Measurements from ENCODE around the gene ISG20L2.

ISG20L2 gene

DNA sequence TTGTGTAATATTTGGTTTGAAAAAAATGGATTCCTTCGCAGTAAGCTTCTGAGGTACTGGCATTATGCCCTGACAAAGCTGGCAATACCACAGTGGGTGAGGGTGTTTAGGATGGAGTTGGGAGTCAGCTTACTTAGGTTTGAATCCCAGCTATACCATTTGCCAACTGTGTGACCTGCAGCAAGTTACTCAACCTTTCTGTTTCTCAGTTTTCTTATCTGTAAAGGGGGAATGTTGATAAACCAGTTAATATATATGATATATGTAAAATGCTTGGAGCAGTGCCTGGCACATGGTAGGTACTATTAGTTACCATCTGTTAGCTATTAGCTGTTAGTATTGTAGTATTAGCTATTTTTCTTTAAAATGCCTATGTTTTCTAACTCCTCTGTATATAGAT, 27.8 kb upstream of the ISG20L2 start:
- Histone ChIP-seq H3K27ac (no peak overlapping the region), H3K36me3 (peaks cover 9% of the 10 kb centered on the region), H3K4me3 (ENCODE audit: low read depth, low read length) (no peak overlapping the region), H3K27me3 (ENCODE audit: insufficient read depth, low read depth, severe bottlenecking) (no peaks in the 10 kb centered on the region), H3K9me3 (ENCODE audit: severe bottlenecking) (no peaks in the 10 kb centered on the region)
- no peak for DNase-seq
- TF ChIP-seq, protein P1, sequence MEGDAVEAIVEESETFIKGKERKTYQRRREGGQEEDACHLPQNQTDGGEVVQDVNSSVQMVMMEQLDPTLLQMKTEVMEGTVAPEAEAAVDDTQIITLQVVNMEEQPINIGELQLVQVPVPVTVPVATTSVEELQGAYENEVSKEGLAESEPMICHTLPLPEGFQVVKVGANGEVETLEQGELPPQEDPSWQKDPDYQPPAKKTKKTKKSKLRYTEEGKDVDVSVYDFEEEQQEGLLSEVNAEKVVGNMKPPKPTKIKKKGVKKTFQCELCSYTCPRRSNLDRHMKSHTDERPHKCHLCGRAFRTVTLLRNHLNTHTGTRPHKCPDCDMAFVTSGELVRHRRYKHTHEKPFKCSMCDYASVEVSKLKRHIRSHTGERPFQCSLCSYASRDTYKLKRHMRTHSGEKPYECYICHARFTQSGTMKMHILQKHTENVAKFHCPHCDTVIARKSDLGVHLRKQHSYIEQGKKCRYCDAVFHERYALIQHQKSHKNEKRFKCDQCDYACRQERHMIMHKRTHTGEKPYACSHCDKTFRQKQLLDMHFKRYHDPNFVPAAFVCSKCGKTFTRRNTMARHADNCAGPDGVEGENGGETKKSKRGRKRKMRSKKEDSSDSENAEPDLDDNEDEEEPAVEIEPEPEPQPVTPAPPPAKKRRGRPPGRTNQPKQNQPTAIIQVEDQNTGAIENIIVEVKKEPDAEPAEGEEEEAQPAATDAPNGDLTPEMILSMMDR (IDR thresholded peaks at IDR 0.05; ENCODE audit: low read depth, low read length), result no peak

DNA sequence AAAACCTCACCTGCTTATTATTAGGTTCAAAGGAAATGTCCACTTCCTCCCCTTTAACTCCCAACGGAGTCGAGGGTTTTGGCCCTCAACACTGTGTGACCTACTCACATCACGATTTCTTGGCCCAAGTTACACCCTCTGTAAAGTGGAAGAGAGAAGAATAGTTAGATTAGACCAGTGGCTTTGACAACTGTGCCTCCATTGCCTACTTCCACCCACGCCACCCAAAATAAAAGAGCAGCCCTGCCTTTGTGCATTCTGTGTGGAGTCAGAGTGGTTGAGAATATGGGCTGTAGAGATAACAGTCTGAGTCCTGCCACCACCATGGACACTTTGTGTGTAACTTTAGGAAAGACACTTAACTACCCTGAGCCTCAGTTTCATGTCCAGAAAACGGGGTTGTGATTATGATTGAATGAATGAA, 27.0 kb upstream of the ISG20L2 start:
- no peak for DNase-seq
- no peak overlapping the region for H3K4me3 ChIP-seq (ENCODE audit: low read depth, low read length)

DNA sequence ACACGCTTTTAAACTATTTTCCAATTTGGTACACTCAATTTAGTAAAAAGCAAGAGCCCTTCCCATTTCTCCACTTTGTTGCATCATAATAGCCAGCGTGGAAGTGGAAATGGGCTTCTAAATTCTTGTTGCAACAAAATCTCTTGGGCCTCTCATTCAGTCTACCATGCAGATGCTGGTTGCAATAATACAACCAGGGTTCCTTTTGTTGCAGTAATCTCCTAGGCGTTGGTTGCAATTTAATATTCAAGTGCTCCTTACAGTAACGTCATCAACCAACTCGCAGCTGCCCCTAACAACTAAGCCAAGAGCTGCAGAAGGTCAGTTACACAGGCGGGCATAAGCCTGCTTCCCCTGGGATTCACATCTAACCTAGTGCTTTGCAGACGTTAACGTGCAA, 25.7 kb upstream of the ISG20L2 start:
- no peaks in the 10 kb centered on the region for H3K9me3 ChIP-seq (ENCODE audit: severe bottlenecking)
- DNase-seq, result no peak

More for the DNA sequence above, 27.0 kb upstream of the ISG20L2 start:
- H3K27ac ChIP-seq, result no peak overlapping the region
- peaks cover 14% of the 10 kb centered on the region for H3K36me3 ChIP-seq
- H3K9me3 ChIP-seq (ENCODE audit: severe bottlenecking), result no peaks in the 10 kb centered on the region
- no peaks in the 10 kb centered on the region for H3K27me3 ChIP-seq (ENCODE audit: insufficient read depth, low read depth, severe bottlenecking)
- TF ChIP-seq, protein P1 (IDR thresholded peaks at IDR 0.05; ENCODE audit: low read depth, low read length), result no peak

DNA sequence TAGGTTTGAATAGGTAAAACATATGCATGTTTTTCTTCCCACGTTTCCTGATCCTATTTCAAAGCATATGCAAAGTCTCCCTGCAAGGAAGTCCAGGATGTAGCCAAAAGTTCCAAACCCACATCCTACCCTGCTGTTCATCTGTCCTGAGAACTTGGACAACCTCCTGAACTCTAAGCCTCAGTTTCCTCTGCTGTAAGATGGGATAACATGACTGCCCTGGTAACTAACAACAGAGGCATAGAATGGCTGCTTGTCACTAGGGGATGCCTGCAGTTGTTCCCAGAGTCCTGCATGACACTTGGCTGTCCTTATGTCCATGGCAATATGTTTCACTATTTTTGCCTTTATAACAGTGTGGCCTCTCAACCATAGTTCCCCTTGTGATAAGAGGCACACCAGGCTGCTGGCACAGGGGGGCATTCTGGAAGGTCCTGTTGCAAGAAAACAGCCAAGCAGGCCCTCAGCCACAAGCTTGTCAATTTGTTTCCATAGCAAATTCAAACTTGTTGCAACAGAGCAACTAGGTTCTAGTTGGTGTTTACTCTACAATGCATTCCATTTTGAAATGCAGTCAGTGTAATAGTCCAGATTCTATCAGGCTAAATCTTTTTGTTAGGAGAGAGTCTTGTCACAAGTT, 24.4 kb upstream of the ISG20L2 start:
- peak overlapping the region; percentile 87 for H3K4me3 ChIP-seq (ENCODE audit: low read depth, low read length)
- peaks cover 37% of the 10 kb centered on the region for H3K36me3 ChIP-seq
- TF ChIP-seq, protein P1 (IDR thresholded peaks at IDR 0.05; ENCODE audit: low read depth, low read length), result no peak
- H3K27me3 ChIP-seq (ENCODE audit: insufficient read depth, low read depth, severe bottlenecking), result no peaks in the 10 kb centered on the region
- no peaks in the 10 kb centered on the region for H3K9me3 ChIP-seq (ENCODE audit: severe bottlenecking)
- no peak for DNase-seq
- H3K27ac ChIP-seq, result peak overlapping the region; percentile 99

More for the DNA sequence above, 25.7 kb upstream of the ISG20L2 start:
- no peak overlapping the region for H3K27ac ChIP-seq
- peaks cover 27% of the 10 kb centered on the region for H3K36me3 ChIP-seq
- no peaks in the 10 kb centered on the region for H3K27me3 ChIP-seq (ENCODE audit: insufficient read depth, low read depth, severe bottlenecking)
- TF ChIP-seq, protein P1 (IDR thresholded peaks at IDR 0.05; ENCODE audit: low read depth, low read length), result no peak
- H3K4me3 ChIP-seq (ENCODE audit: low read depth, low read length), result no peak overlapping the region

DNA sequence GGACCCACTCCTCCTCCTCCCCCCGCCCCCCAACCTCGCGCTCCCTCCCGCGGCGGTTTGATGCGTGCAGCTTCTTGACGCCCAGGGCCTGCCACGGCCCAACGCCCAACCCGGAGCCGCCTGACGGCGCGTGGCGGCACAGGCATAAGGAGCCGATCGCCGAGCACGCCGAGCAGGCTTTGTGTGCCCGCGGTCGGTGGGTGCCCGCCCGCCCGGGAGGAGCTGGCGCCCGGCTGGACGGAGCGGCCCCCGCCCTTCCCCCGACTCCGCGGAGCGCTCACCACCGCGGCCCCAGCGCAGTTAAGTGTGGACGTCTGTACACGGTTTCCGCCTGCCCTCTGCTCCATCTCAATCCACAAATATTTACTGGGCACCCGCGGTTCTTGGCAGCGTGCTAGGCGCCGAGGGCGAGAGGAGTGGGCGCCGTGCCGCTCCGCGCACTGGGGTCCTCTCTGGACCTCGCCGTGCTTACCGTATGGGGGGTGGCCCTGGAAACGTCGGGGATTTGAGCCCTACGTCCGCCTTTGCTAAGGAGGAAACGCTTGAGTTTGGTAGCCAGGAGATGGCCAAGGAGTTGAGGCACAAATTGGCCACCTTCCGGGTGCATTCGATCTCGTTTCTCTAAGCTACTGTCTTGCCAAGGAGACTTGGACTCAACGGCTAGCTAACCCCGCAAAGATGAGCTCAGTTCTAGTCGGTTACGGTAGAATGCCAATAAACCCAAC, 23.4 kb upstream of the ISG20L2 start:
- Histone ChIP-seq H3K9me3 (ENCODE audit: severe bottlenecking) (no peaks in the 10 kb centered on the region), H3K4me3 (ENCODE audit: low read depth, low read length) (peak overlapping the region; percentile 87), H3K36me3 (peaks cover 43% of the 10 kb centered on the region), H3K27me3 (ENCODE audit: insufficient read depth, low read depth, severe bottlenecking) (no peaks in the 10 kb centered on the region), H3K27ac (peak overlapping the region; percentile 99)
- DNase-seq, result peak; percentile 100
- TF ChIP-seq, protein P1 (IDR thresholded peaks at IDR 0.05; ENCODE audit: low read depth, low read length), result no peak
